ENCODE measurements around the gene UFD1.

Gene UFD1

GRCh38 chr22:19516378-19517170 is 37.6 kb upstream of the UFD1 start:
- no peak for DNase-seq (ENCODE audit: low read depth in 3 of 3)

- no peak for DNase-seq (ENCODE audit: low read depth in 3 of 3)
Measured at GRCh38 chr22:19515654-19516377, 36.8 kb upstream of the UFD1 start.

DNA sequence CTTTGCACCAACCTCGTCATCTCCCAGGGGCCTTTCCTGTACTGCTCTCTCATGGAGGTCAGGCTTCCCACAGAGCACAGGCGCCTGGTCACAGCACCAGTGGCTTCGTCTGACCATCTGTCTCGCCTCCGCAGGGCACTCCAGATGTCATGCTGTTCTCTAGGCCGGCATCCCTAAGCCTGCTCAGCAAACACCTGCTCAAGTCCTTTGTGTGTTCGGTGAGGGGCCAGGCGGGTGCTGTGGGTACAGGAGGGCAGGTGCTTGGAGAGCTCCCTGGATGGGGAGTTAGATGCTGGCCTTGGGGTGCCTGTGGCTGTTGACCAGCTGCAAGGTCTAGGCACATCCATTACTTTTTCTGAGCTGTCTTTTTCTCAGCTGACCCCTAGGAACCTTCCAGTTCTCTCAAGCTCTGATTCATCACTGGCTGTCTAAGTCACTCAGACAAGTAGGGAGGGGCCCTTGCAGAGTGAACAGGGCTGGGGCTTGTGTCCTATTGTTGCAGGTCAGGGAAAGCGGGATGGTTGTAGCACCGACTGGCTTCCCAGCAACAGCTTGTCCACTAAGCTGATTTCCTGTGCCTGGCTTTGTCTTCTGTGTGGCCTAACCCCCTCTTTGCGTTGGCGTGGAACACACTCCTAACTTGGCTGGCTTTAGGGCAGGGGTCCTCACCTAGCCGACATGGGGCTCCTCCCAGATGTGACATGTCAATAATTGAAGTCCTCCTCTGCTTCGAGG is 36.0 kb upstream of the UFD1 start:
- DNase-seq (ENCODE audit: low read depth in 3 of 3) = no peak

- DNase-seq (ENCODE audit: low read depth in 3 of 3) = no peak
Measured at GRCh38 chr22:19513823-19514222, 34.8 kb upstream of the UFD1 start.

- no peak for DNase-seq (ENCODE audit: low read depth in 3 of 3)
Measured at GRCh38 chr22:19510919-19511341, 31.9 kb upstream of the UFD1 start.

GRCh38 chr22:19509923-19510322 is 30.9 kb upstream of the UFD1 start:
- DNase-seq (ENCODE audit: low read depth in 3 of 3) = no peak

DNA sequence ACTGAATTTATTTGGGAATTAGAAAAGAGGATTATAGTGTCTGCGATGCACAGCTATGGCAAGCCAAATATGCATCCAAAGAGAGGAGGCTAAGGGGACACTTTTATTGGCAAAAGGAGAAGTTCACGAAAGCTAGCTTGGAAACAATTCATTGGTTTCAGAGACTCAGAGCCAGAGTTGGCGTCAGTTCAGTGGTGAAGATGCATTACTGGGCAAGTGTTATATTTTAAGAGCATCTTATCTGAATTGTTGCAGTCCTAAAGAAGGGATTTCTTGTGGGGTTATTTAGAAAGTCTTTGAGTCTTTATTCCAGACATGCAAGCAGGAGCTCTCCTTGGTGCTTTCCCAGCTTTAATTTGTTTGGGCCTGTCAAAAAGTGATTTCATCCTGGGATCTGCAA is 30.2 kb upstream of the UFD1 start:
- no peak for DNase-seq (ENCODE audit: low read depth in 3 of 3)

- DNase-seq (ENCODE audit: low read depth in 3 of 3) = no peak
Measured at GRCh38 chr22:19508024-19508776, 29.2 kb upstream of the UFD1 start.

DNA sequence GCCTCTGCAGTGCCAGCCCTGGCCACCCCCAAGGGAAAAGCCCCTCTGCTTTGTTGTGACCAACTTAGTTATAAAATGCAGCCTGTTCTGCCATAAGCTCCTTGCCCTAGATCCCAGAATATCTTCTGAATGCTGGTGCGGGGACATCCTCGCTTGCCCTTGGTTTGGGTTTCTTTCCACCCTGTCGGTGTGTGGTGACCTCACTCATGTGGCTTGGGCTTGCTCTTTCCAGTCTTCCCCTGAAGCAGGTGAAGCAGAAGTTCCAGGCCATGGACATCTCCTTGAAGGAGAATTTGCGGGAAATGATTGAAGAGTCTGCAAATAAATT is 28.5 kb upstream of the UFD1 start:
- DNase-seq (ENCODE audit: low read depth in 3 of 3) = no peak

- DNase-seq (ENCODE audit: low read depth in 3 of 3) = no peak
Measured at GRCh38 chr22:19506212-19506611, 27.2 kb upstream of the UFD1 start.

DNA sequence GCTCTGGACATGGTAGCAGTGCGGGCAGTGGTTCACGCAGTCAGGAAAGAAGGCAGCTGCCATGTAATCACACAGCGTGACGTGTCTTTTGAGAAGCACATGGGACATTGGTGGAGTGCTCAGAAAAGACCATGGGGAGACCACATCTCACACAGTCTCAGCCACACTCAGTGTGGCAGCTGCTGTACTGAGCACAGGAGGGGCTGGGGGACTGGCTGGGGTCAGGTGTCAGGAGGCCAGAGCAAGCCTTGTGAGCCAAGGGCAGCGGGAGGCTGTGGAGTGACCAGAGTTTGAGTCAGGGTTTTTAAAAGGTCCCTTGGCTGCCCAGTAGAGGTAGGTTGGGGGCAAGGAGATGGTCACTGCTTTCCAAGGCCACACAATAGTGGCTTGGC is 26.7 kb upstream of the UFD1 start:
- no peak for DNase-seq (ENCODE audit: low read depth in 3 of 3)

DNA sequence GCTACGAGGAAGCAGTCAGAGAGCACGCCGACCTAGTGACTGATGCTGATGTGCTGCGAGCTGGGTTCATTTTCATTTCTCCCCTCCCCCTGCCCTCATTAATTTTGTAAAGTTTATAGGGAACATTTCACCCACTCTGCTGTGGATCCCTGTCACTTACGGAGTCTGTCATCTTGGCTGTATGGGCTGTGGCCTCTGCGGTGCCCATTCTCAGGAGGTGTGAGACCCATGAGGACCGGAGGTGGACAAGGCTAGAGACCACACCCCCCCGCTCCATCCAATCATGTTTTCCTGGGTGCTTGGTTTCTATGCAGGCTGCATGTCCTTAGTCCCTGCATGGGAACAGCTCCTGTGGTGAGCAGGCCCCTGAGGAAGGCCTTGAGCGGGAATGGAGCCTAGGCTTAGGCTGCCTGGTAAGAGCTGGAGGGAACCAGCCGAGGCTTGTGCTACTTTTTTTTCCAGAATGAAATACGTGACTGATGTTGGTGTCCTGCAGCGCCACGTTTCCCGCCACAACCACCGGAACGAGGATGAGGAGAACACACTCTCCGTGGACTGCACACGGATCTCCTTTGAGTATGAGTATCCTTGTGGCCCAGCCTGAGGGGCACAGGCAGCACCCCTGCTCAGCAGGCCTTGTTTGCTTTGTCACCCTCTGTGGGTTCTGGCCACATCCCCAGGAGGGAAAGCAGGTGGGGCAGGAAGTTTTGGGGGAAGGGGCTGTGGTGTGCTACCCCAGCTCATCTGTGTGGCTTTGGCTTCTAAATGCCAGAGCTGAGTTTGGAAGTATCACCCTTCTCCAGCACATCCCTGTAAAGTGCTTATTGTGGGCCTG is 26.1 kb upstream of the UFD1 start:
- no peak for DNase-seq (ENCODE audit: low read depth in 3 of 3)

DNA sequence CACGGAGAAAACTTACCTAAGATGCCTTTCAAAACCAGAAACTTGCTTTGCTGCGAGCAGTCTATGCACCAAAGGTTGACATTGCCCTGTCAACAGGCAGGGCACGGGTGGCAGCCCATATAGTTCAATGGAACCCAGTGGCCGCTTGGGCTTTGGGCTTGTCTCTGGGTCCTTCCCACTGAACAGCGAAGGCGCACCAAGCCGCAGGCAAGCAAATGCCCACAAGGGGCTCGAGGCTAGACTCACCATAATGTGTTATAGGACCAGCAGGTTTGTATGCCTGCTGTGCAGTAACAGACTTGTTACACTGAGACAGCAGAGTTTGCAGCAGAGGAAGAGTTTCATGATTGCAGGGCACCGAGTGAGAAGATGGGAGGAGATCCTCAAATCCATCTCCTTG is 24.9 kb upstream of the UFD1 start:
- no peak for DNase-seq (ENCODE audit: low read depth in 3 of 3)

DNA sequence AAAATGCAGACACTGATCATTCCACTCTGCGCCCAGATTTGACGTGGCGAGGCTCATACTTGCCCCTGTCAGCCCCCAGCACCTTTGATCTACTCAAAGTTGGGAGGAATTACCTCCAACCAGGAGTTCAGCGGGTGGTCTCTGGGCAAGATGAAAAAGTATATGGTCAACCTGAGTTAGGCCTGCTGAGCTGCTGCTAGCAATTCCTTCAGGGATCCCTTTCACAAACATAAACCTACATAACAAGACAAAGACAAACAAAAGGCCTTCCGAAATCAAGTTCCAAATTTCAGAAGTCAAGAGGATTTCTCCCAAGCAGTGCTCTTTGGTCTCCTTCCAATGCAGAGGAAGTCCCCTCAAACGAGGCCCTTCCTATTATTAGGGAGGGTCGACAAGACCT is 24.4 kb upstream of the UFD1 start:
- no peak for DNase-seq (ENCODE audit: low read depth in 3 of 3)

DNA sequence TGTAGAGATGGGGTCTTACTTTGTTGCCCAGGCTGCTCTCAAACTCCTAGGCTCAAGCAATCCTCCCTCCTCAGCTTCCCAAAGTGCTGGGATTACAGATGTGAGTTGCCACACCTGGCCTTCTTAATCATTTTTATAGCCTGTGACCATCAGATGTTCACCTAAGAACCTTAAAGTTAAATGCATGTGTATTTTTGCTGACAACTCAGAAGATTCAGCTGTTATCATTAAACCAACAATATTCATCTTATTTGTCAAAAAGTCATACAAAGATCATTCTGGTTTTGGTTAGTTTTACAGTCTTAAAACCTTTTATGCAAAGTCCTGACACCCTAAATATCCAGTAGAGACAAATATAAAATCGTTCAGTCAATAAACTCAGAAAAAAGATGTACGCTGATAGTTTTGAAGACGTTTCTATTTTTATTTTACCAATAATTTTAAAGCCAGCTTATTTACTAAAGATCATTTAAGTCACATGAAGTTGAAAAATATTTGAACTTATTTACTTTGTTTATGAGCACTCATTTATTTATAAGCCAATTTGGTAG is 23.0 kb upstream of the UFD1 start:
- DNase-seq (ENCODE audit: low read depth in 3 of 3) = no peak

DNA sequence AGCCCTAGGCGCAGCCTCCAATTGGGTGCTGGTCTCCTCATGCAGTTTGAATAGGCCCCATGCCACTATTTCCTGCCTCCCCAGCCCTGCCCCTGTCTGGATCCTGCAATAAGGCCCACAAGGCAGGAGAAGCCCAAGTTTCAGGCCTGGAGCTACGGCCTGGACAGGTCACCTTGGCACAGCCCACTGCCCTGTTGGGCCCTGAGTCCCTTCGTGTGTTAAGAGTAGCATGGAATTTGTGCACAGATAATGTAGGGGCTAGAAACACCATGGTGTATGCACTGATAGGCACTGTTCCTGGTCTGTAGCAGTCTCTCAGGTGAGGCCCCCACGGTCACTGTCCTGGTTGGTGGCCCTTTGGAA is 20.9 kb upstream of the UFD1 start:
- DNase-seq (ENCODE audit: low read depth in 3 of 3) = no peak

GRCh38 chr22:19499236-19499879 is 20.4 kb upstream of the UFD1 start:
- no peak for DNase-seq (ENCODE audit: low read depth in 3 of 3)

DNA sequence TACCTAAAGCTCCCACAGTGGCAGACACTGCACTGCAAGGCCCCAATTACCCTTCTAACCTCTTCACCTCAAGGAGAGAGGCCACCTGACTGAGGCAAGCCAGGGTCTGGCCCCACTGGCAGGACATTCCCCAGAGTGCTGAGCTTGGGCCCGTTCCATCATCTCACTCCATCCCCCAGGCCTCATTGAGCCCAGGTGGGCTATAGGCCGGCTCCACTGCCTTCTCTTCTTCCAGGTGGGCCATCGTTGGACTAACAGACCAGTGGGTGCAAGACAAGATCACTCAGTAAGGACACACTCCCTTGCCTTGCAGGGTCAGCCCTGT is 19.8 kb upstream of the UFD1 start:
- DNase-seq (ENCODE audit: low read depth in 3 of 3) = no peak

DNA sequence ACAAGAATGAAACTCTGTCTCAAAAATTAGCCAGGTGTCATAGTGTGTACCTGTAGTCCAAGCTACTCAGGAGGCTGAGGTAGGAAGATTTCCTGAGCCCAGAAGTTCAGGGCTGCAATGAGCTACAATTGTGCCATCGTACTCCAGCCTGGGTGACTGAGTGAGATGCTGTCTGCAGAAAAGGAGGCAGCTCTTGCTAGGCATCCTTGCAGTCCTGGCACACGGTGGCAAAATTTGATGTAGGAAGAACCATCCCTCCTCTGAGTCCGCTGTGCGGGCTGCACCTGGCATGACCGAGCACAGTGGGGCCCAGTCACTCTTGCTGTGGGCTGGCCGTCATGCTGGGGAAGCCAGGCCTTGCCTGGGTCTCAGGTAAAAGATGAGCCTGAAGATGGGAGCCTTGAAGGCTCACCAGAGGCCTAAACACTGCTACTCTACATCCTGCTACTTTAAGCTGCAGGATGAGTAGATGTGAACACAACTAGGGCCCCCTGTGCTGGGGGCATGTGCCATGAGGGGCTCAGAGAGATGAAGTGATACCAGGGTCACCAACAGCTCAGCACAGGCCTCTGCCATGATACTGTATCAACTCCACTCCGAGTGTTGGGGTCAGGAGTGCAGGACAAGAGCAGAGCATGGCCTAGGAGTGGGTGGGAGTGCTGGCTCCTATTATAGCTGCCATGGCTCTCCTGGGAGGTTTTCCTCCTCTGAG is 19.3 kb upstream of the UFD1 start:
- DNase-seq (ENCODE audit: low read depth in 3 of 3) = no peak

DNA sequence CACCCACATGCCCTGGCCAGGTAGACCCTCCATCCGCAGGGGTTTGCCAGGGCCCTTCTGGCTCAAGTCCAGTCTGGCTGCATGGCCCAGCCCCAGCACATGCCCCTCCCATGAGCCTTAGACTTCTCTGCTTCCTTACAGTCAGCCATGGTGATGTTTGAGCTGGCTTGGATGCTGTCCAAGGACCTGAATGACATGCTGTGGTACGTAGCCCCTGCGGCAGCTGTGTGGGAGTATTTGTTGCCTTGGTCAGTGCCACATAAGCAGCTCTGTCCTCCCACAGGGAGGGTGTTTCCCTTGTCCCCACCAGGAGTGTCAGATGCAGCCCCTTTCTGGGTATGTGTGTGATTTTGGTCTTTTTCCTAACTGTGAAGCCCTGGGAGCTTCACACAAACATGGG is 18.3 kb upstream of the UFD1 start:
- DNase-seq (ENCODE audit: low read depth in 3 of 3) = no peak
